K562 (cell line): Measurements from ENCODE around the gene GDF15. TPM values are rescaled to one million over a fixed set of nuclear protein-coding genes. Genes with fewer than 3 reads are reported as not detected.

Experiments
- AFF1 ChIP-seq, 2 experiments: fragments of 450-650 bp; IDR thresholded peaks; 2 replicates each; pipeline ENCODE4 v1.6.1; 2018; ENCODE audit warnings: mild to moderate bottlenecking in 2 of 2, low read depth in 1 of 2; ENCODE audit not compliant: partially characterized antibody in 2 of 2
- BRF2 ChIP-seq: IDR thresholded peaks from 3 replicates; pipeline ENCODE4 v1.6.1; 2011; ENCODE audit warnings: borderline replicate concordance, mild to moderate bottlenecking; ENCODE audit not compliant: insufficient read length, insufficient read depth
- CBX2 ChIP-seq: fragments of 200-600 bp; sonication (generic); IDR thresholded peaks from one replicate; pipeline ENCODE4 v1.6.1; 2012; ENCODE audit warnings: mild to moderate bottlenecking, low read length, inconsistent platforms; ENCODE audit not compliant: insufficient read depth, poor library complexity, severe bottlenecking
- ETV6 ChIP-seq, 3 experiments: fragments of 150-350 bp in 1 of 3; sonication (generic) in 1 of 3; formaldehyde crosslinking in 1 of 3; IDR thresholded peaks; 2 replicates each; pipeline versions ENCODE4 v1.6.1 to v1.8.0; 2014 to 2022; ENCODE audit warnings: borderline replicate concordance in 2 of 3, low read depth in 2 of 3, antibody characterized with exemption in 1 of 3, low read length in 1 of 3, mild to moderate bottlenecking in 1 of 3, missing genetic modification reagents in 1 of 3
- FOXK1 ChIP-seq: sonication (generic); formaldehyde crosslinking; IDR thresholded peaks from 2 replicates; pipeline ENCODE4 v1.8.0; 2022; ENCODE audit warnings: missing genetic modification reagents, mild to moderate bottlenecking, borderline replicate concordance
- GABPB2 ChIP-seq: fragments of 250-450 bp; sonication (Bioruptor Pico); conservative IDR thresholded peaks from 2 replicates; pipeline ENCODE4 v1.5.1; 2021; ENCODE audit warnings: mild to moderate bottlenecking
- HDAC6 ChIP-seq: IDR thresholded peaks from 2 replicates; pipeline ENCODE4 v1.6.1; 2012; ENCODE audit warnings: low read depth, mild to moderate bottlenecking, control low read depth, inconsistent platforms, low read length, moderate library complexity
- HEY1 ChIP-seq: fragments of 250-450 bp; sonication (Bioruptor Pico); IDR thresholded peaks from 2 replicates; pipeline ENCODE4 v1.5.0; 2020; ENCODE audit warnings: mild to moderate bottlenecking, moderate library complexity, borderline replicate concordance
- HNRNPL ChIP-seq: fragments of 200-400 bp; formaldehyde crosslinking; IDR thresholded peaks from 2 replicates; pipeline ENCODE4 v1.6.1; 2017; ENCODE audit warnings: low read depth, mild to moderate bottlenecking, low read length
- KDM1A ChIP-seq, 2 experiments: fragments of 450-650 bp; IDR thresholded peaks; 2 replicates each; pipeline ENCODE4 v1.6.1; 2016; ENCODE audit warnings: mild to moderate bottlenecking in 2 of 2
- L3MBTL2 ChIP-seq: fragments of 450-650 bp; IDR thresholded peaks from 2 replicates; pipeline ENCODE4 v1.6.1; 2016; ENCODE audit warnings: mild to moderate bottlenecking, moderate library complexity
- NR1H2 ChIP-seq: sonication (generic); formaldehyde crosslinking; IDR thresholded peaks from 2 replicates; pipeline ENCODE4 v1.4.0; 2020; ENCODE audit warnings: mild to moderate bottlenecking, missing genetic modification reagents
- RBM17 ChIP-seq: fragments of 200-400 bp; formaldehyde crosslinking; IDR thresholded peaks from 2 replicates; pipeline ENCODE4 v1.6.1; 2017; ENCODE audit warnings: low read depth, mild to moderate bottlenecking, low read length, borderline replicate concordance
- TCF15 ChIP-seq: fragments of 250-450 bp; sonication (Bioruptor Pico); IDR thresholded peaks from 2 replicates; pipeline ENCODE4 v1.8.0; 2022; ENCODE audit warnings: moderate library complexity, mild to moderate bottlenecking, inconsistent platforms
- TRIM24 ChIP-seq, 2 experiments: fragments of 450-650 bp; IDR thresholded peaks; 2 replicates each; pipeline ENCODE4 v1.6.1; 2016
- USF2 ChIP-seq: sonication (generic); formaldehyde crosslinking; IDR thresholded peaks from 2 replicates; pipeline ENCODE4 v1.5.0; 2020; ENCODE audit warnings: missing genetic modification reagents
- ZBTB8A ChIP-seq: fragments of 450-650 bp; IDR thresholded peaks from 2 replicates; pipeline ENCODE4 v1.6.1; 2018; ENCODE audit warnings: mild to moderate bottlenecking, moderate library complexity; ENCODE audit not compliant: partially characterized antibody
- ZBTB9 ChIP-seq: fragments of 450-650 bp; formaldehyde crosslinking; IDR thresholded peaks from 2 replicates; pipeline ENCODE4 v1.4.0; 2020; ENCODE audit warnings: mild to moderate bottlenecking, moderate library complexity
- polyA plus RNA-seq, 8 experiments: library from polyadenylated mRNA; depleted of rRNA in 4 of 8; stranded (reverse) in 5 of 8; unstranded in 3 of 8; fragments of >200 nt; fragmentation: Nextera tagmentation in 2 of 8; fragmentation: Illumina TruSeq in 1 of 8; extraction: Ambion mirVana in 2 of 8; extraction: Trizol in 1 of 8; gene quantifications; 2 replicates each; pipeline versions ENCODE4 v1.2.1 to v1.2.3, GENCODE V29; 2011 to 2014; ENCODE audit warnings: inconsistent platforms in 1 of 8, missing spikeins in 1 of 8
- total RNA-seq, 7 experiments: library from RNA; depleted of rRNA in 6 of 7; stranded (reverse); fragments of >200 nt in 6 of 7; fragmentation: Illumina TruSeq in 2 of 7; extraction: Trizol in 2 of 7; gene quantifications; 2 replicates each; pipeline versions ENCODE4 v1.2.1 to v1.2.3, GENCODE V29; 2011 to 2021; ENCODE audit warnings: low replicate concordance in 1 of 7

The GDF15 gene
- total and polyA plus RNA-seq, 9 of the 15 experiments (the other 6 are each of a cell fraction or from before 2014, with no cell fraction given): 2.3 to 82.4 (median 12.5) TPM

- TF ChIP-seq HEY1 (CRISPR knock-in tag) (no peak), ZBTB8A (no peak), HDAC6 (no peak), AFF1 (IDR thresholded peaks at IDR 0.05; ENCODE audit: low read depth in 1 of 2, partially characterized antibody in 2 of 2) (no peak), GABPB2 (CRISPR knock-in tag) (no peak), USF2 (peak; percentile 63), NR1H2 (no peak), HNRNPL (peak; percentile 81), CBX2 (no peak), TRIM24 (IDR thresholded peaks at IDR 0.05) (no peak), FOXK1 (0 out of 2 replicates have a peak, but pooled peaks have one; percentile 51), TCF15 (CRISPR knock-in tag) (no peak), ZBTB9 (CRISPR knock-in tag) (peak; percentile 11; the same call in 1 of the 2 replicates), RBM17 (no peak), KDM1A (IDR thresholded peaks at IDR 0.05) (0 out of 4 replicates have a peak, but pooled peaks of 1 of the 2 experiments have one; percentile 14), ETV6 (IDR thresholded peaks at IDR 0.05; ENCODE audit: borderline replicate concordance in 1 of 2, low read depth in 2 of 2, low read length in 1 of 2) (no peak), ETV6 (CRISPR knock-in tag; IDR thresholded peaks at IDR 0.05; ENCODE audit: borderline replicate concordance) (peak; percentile 73; the same call in 1 of the 2 replicates), BRF2 (no peak), L3MBTL2 (peak; percentile 86)
Observed at GRCh38 chr19:18433015-18433691, 47.2 kb downstream of the GDF15 start (continued).
